H1 (cell line): ENCODE data around the gene PFKFB3. TPM values are rescaled to one million over a fixed set of nuclear protein-coding genes. Genes with fewer than 3 reads are reported as not detected.

Experiments used
- CTCF ChIA-PET: fragments of 300-600 bp; sonication (Branson Sonifier 250); formaldehyde crosslinking; loops from one replicate; lab custom pipeline; 2021; ENCODE audit not compliant: partially characterized antibody; lab: Charles Lee
- POLR2A ChIA-PET: fragments of 300-600 bp; sonication (Branson Sonifier 250); formaldehyde crosslinking; loops from one replicate; lab custom pipeline; 2021; ENCODE audit warnings: inconsistent platforms; ENCODE audit not compliant: partially characterized antibody; lab: Charles Lee
- DNase-seq, 2 experiments: peaks; one replicate each; pipeline versions ENCODE4 v3.0.0 to v3.0.0-alpha.2; 2010 to 2022; ENCODE audit warnings: low spot score in 2 of 2, low read depth in 1 of 2, mixed read lengths in 1 of 2
- FAIRE-seq: peaks from 2 replicates; lab custom pipeline; 2011; peaks lifted over from hg19 to GRCh38; lab: Jason Lieb, UNC
- H2AFZ ChIP-seq: 2 replicates; pipeline ENCODE4 v1.8.1; 2012; ENCODE audit warnings: low read length, inconsistent platforms
- H2AK5ac ChIP-seq: 2 replicates; pipeline ENCODE4 v1.6.1; 2013; ENCODE audit warnings: low read depth, low read length
- H2BK120ac ChIP-seq: replicated peaks from 2 replicates; pipeline ENCODE3; 2013; ENCODE audit warnings: low read depth, low read length, inconsistent platforms
- H2BK12ac ChIP-seq: 2 replicates; pipeline ENCODE4 v1.6.1; 2013; ENCODE audit warnings: low read depth, low read length
- H2BK15ac ChIP-seq: 2 replicates; pipeline ENCODE4 v1.6.1; 2013; ENCODE audit warnings: low read length
- H2BK20ac ChIP-seq: 2 replicates; pipeline ENCODE4 v1.6.1; 2013; ENCODE audit warnings: low read length
- H2BK5ac ChIP-seq: 2 replicates; pipeline ENCODE4 v1.6.1; 2013; ENCODE audit warnings: low read depth, low read length
- H3K14ac ChIP-seq: 2 replicates; pipeline ENCODE4 v1.6.1; 2013; ENCODE audit warnings: inconsistent platforms; ENCODE audit not compliant: insufficient read length
- H3K18ac ChIP-seq: 2 replicates; pipeline ENCODE4 v1.6.1; 2013; ENCODE audit warnings: low read length; ENCODE audit errors: extremely low read depth
- H3K23ac ChIP-seq: 2 replicates; pipeline ENCODE4 v1.6.1; 2013; ENCODE audit warnings: inconsistent platforms; ENCODE audit not compliant: insufficient read length
- H3K23me2 ChIP-seq: 2 replicates; pipeline ENCODE4 v1.6.1; 2013; ENCODE audit warnings: low read depth, low read length
- H3K27ac ChIP-seq: 2 replicates; pipeline ENCODE4 v1.6.1; 2011; ENCODE audit warnings: low read depth, low read length, inconsistent platforms
- H3K27me3 ChIP-seq, 4 experiments: replicated peaks in 1 of 4; 1 replicate in 1 of 4; 2 replicates in 3 of 4; pipeline versions ENCODE4 v1.6.1 to v1.8.1; 2011 to 2013; ENCODE audit warnings: low read length in 3 of 4, mild to moderate bottlenecking in 3 of 4, inconsistent platforms in 2 of 4, mixed read lengths in 2 of 4, moderate library complexity in 1 of 4; ENCODE audit not compliant: control insufficient read depth in 3 of 4, insufficient read depth in 3 of 4; ENCODE audit errors: extremely low read depth in 1 of 4
- H3K36me3 ChIP-seq, 4 experiments: 2 replicates each; pipeline versions ENCODE4 v1.6.1 to v1.8.1; 2011 to 2013; ENCODE audit warnings: mild to moderate bottlenecking in 4 of 4, low read length in 3 of 4, moderate library complexity in 2 of 4, control low read depth in 1 of 4, inconsistent platforms in 1 of 4; ENCODE audit not compliant: insufficient read depth in 4 of 4, control insufficient read depth in 2 of 4
- H3K4ac ChIP-seq: replicated peaks from 2 replicates; pipeline ENCODE3; 2013; ENCODE audit warnings: low read length, low read depth, mixed read lengths, inconsistent platforms; ENCODE audit not compliant: insufficient read length
- H3K4me1 ChIP-seq, 4 experiments: replicated peaks in 1 of 4; 1 replicate in 1 of 4; 2 replicates in 3 of 4; pipeline versions ENCODE4 v1.6.1 to v1.8.1; 2011 to 2013; ENCODE audit warnings: low read length in 3 of 4, inconsistent platforms in 2 of 4, mixed read lengths in 1 of 4; ENCODE audit not compliant: insufficient read depth in 4 of 4, control insufficient read depth in 3 of 4
- H3K4me2 ChIP-seq, 2 experiments: 2 replicates each; pipeline versions ENCODE4 v1.6.1 to v1.8.1; 2011 to 2013; ENCODE audit warnings: low read depth in 2 of 2, low read length in 2 of 2, control low read depth in 1 of 2, inconsistent platforms in 1 of 2, mild to moderate bottlenecking in 1 of 2; ENCODE audit not compliant: insufficient read depth in 1 of 2
- H3K4me3 ChIP-seq, 4 experiments: fragments of 200-600, 300-600 bp in 1 of 4; sonication (generic), shearing (Covaris generic), sonication (Bioruptor Twin) in 1 of 4; 2 replicates each; pipeline versions ENCODE4 v1.5.1 to v1.8.1; 2011 to 2016; ENCODE audit warnings: low read length in 4 of 4, low read depth in 3 of 4, control low read depth in 2 of 4, inconsistent platforms in 2 of 4, mild to moderate bottlenecking in 2 of 4, mixed read lengths in 1 of 4, moderate library complexity in 1 of 4; ENCODE audit not compliant: insufficient read depth in 2 of 4; ENCODE audit errors: extremely low read depth in 1 of 4
- H3K56ac ChIP-seq: replicated peaks from 2 replicates; pipeline ENCODE3; 2013; ENCODE audit warnings: low read depth, mild to moderate bottlenecking, mixed read lengths, low read length, inconsistent platforms; ENCODE audit not compliant: insufficient read length
- H3K79me1 ChIP-seq: 2 replicates; pipeline ENCODE4 v1.6.1; 2013; ENCODE audit warnings: low read depth, low read length, control low read depth
- H3K79me2 ChIP-seq, 2 experiments: 2 replicates each; pipeline versions ENCODE4 v1.6.1 to v1.8.1; 2012 to 2013; ENCODE audit warnings: low read length in 2 of 2, mild to moderate bottlenecking in 2 of 2, inconsistent platforms in 1 of 2; ENCODE audit not compliant: insufficient read depth in 2 of 2, control insufficient read depth in 1 of 2
- H3K9ac ChIP-seq, 4 experiments: replicated peaks in 1 of 4; 1 replicate in 1 of 4; 2 replicates in 3 of 4; pipeline versions ENCODE4 v1.6.1 to v1.8.1; 2011 to 2013; ENCODE audit warnings: low read depth in 3 of 4, low read length in 3 of 4, control low read depth in 2 of 4, mild to moderate bottlenecking in 2 of 4, moderate library complexity in 2 of 4, inconsistent platforms in 1 of 4; ENCODE audit errors: extremely low read depth in 1 of 4
- H3K9me3 ChIP-seq, 2 experiments: 2 replicates each; pipeline versions ENCODE4 v1.6.1 to v1.8.1; 2012 to 2013; ENCODE audit warnings: mild to moderate bottlenecking in 2 of 2, moderate library complexity in 2 of 2, control low read depth in 1 of 2, inconsistent platforms in 1 of 2, low read depth in 1 of 2, low read length in 1 of 2, mixed read lengths in 1 of 2; ENCODE audit not compliant: insufficient read depth in 2 of 2
- H4K20me1 ChIP-seq, 2 experiments: replicated peaks in 1 of 2; 2 replicates each; pipeline versions ENCODE3 to v1.8.1; 2011 to 2013; ENCODE audit warnings: inconsistent platforms in 2 of 2, low read length in 2 of 2, mild to moderate bottlenecking in 1 of 2; ENCODE audit not compliant: insufficient read depth in 2 of 2, control insufficient read depth in 1 of 2
- H4K5ac ChIP-seq: 2 replicates; pipeline ENCODE4 v1.6.1; 2013; ENCODE audit warnings: low read length, low read depth, mixed read lengths, inconsistent platforms; ENCODE audit not compliant: insufficient read length
- H4K8ac ChIP-seq: 2 replicates; pipeline ENCODE4 v1.8.0; 2013; ENCODE audit warnings: mild to moderate bottlenecking, moderate library complexity, low read length, inconsistent platforms; ENCODE audit not compliant: insufficient read depth; ENCODE audit errors: extremely low read depth
- H4K91ac ChIP-seq: replicated peaks from 2 replicates; pipeline ENCODE3; 2013; ENCODE audit warnings: low read length, mixed read lengths, inconsistent platforms; ENCODE audit not compliant: insufficient read length
- CREB1 ChIP-seq: IDR thresholded peaks from 2 replicates; pipeline ENCODE4 v1.6.1; 2012; ENCODE audit warnings: inconsistent platforms
- ZNF274 ChIP-seq: IDR thresholded peaks from 2 replicates; pipeline ENCODE4 v1.7.0; 2012; ENCODE audit warnings: low read length, borderline replicate concordance; ENCODE audit errors: extremely low read depth
- WGBS, 2 experiments: shearing (Covaris generic) in 1 of 2; methylation state at CpG; one replicate each; pipeline versions ENCODE4 v1.1.6 to v1.1.7; 2013 to 2015; ENCODE audit warnings: low lambda C conversion rate in 2 of 2, mixed read lengths in 2 of 2, inconsistent platforms in 1 of 2, low coverage in 1 of 2, missing lambda C conversion rate in 1 of 2; ENCODE audit not compliant: insufficient replicate concordance in 2 of 2, insufficient coverage in 1 of 2, insufficient read length in 1 of 2; ENCODE audit errors: extremely low coverage in 1 of 2, missing lambda C conversion rate in 1 of 2; 5-methylcytosine and 5-hydroxymethylcytosine counted together
- polyA plus RNA-seq, 7 experiments: library from polyadenylated mRNA; depleted of rRNA in 3 of 7; stranded (reverse) in 5 of 7; unstranded in 2 of 7; fragments of >200 nt in 5 of 7; fragments of 200-250 nt in 2 of 7; gene quantifications; 1 replicate in 5 of 7; 2 replicates in 1 of 7; 4 replicates in 1 of 7; pipeline versions ENCODE4 v1.2.1 to v1.2.3, GENCODE V29; 2011 to 2013; ENCODE audit warnings: missing spikeins in 2 of 7, mixed read lengths in 2 of 7
- total RNA-seq: library from RNA; stranded (reverse); fragmentation: NEBNext Ultra II Directional; extraction: Animal tissue kit (Norgen Biotek cat#: 25700); gene quantifications from 2 replicates; pipeline ENCODE4 v1.2.1, GENCODE V29; 2021

Gene PFKFB3
- total and polyA plus RNA-seq, 2 of the 8 experiments (the other 6 are each of a cell fraction or from before 2014, with no cell fraction given): 15.6 to 32.0 TPM

- Histone ChIP-seq H3K56ac (no peak overlapping the region), H2BK15ac (no peak overlapping the region), H3K4me1 (peaks cover 0 to 3% (median 0%) of the 10 kb centered on the region in 4 experiments; a peak in 2 of 7 replicates), H4K5ac (no peak overlapping the region), H4K8ac (no peak overlapping the region; the same call in 1 of the 2 replicates), H3K14ac (no peak overlapping the region), H3K79me2 (no peaks in the 10 kb centered on the region), H3K4me3 (no peak overlapping the region), H3K4me2 (no peak overlapping the region), H3K18ac (no peak overlapping the region), H2BK5ac (no peak overlapping the region), H3K9me3 (no peaks in the 10 kb centered on the region), H3K27me3 (no peaks in the 10 kb centered on the region), H4K91ac (no peak overlapping the region), H3K23ac (no peak overlapping the region), H2AFZ (no peak overlapping the region), H4K20me1 (no peaks in the 10 kb centered on the region), H2AK5ac (no peak overlapping the region), H3K79me1 (no peaks in the 10 kb centered on the region), H3K27ac (no peak overlapping the region), H2BK20ac (no peak overlapping the region), H3K9ac (no peak overlapping the region), H2BK12ac (no peak overlapping the region), H3K36me3 (no peaks in the 10 kb centered on the region), H3K23me2 (no peaks in the 10 kb centered on the region), H3K4ac (no peak overlapping the region), H2BK120ac (no peak overlapping the region)
- 90% methylated on average over 5 of the region's 5 CpGs; no CpG with 5 or more reads in 1 of the 2 experiments for WGBS, 2 experiments
- ChIA-PET POLR2A (interaction anchor here (1.4 kb wide), 1 partner anchor 98 kb away, joined by 3 read pairs; the partner anchor contains the start of gene PFKFB3), CTCF (interaction anchor here (1.0 kb wide), 1 partner anchor 98 kb away, joined by 3 read pairs; the partner anchor contains the start of gene PFKFB3)
- no peak for TF ChIP-seq CREB1
- TF ChIP-seq ZNF274: no peak
- no peak for DNase-seq
- FAIRE-seq: no peak
Observed at GRCh38 chr10:6300784-6301460, 98.2 kb downstream of the PFKFB3 start.
